GM12878 (cell line): Measurements from ENCODE around the gene SELENOO.

Experiments
- BACH1 ChIP-seq: fragments of 450-650 bp; IDR thresholded peaks from 2 replicates; pipeline ENCODE4 v1.6.1; 2017; ENCODE audit warnings: mild to moderate bottlenecking, borderline replicate concordance
- CTCF ChIP-seq, 3 experiments: IDR thresholded peaks in 2 of 3; conservative IDR thresholded peaks in 1 of 3; 2 replicates each; pipeline ENCODE4 v1.5.1; 2011; ENCODE audit warnings: low read depth in 3 of 3, low read length in 3 of 3, mild to moderate bottlenecking in 3 of 3, control low read depth in 2 of 3, moderate library complexity in 2 of 3, inconsistent platforms in 1 of 3, mixed read lengths in 1 of 3; ENCODE audit not compliant: control insufficient read depth in 2 of 3, insufficient read depth in 1 of 3; ENCODE audit errors: extremely low read depth in 1 of 3
- EZH2 ChIP-seq: IDR thresholded peaks from 2 replicates; pipeline ENCODE4 v1.6.1; 2012; ENCODE audit warnings: low read depth, mild to moderate bottlenecking, control low read depth, inconsistent platforms, low read length, borderline replicate concordance; ENCODE audit not compliant: control insufficient read depth
- FOS ChIP-seq: IDR thresholded peaks from 3 replicates; pipeline ENCODE4 v1.6.1; 2011; ENCODE audit warnings: borderline replicate concordance; ENCODE audit not compliant: insufficient read length; ENCODE audit errors: extremely low read depth
- GABPA ChIP-seq: IDR thresholded peaks from 2 replicates; pipeline ENCODE4 v1.6.1; 2014; ENCODE audit warnings: antibody characterized with exemption, low read depth, mild to moderate bottlenecking, inconsistent platforms
- MAX ChIP-seq: IDR thresholded peaks from 2 replicates; pipeline ENCODE4 v1.6.1; 2012; ENCODE audit warnings: low read depth, low read length, improper control_type of control experiment
- MEF2A ChIP-seq: IDR thresholded peaks from 2 replicates; pipeline ENCODE4 v1.6.1; 2011; ENCODE audit warnings: low read depth, mild to moderate bottlenecking, low read length, moderate library complexity; ENCODE audit not compliant: insufficient read depth
- POU2F2 ChIP-seq: IDR thresholded peaks from 3 replicates; pipeline ENCODE4 v1.6.1; 2011; ENCODE audit warnings: low read depth, mild to moderate bottlenecking, low read length, borderline replicate concordance
- SIN3A ChIP-seq: IDR thresholded peaks from 2 replicates; pipeline ENCODE4 v1.6.1; 2012; ENCODE audit warnings: low read depth, low read length, improper control_type of control experiment
- USF1 ChIP-seq: IDR thresholded peaks from 2 replicates; pipeline ENCODE4 v1.6.1; 2011; ENCODE audit warnings: borderline replicate concordance, low read depth, mild to moderate bottlenecking, moderate library complexity, mixed read lengths, low read length; ENCODE audit not compliant: insufficient read depth; ENCODE audit errors: extremely low read length

DNA sequence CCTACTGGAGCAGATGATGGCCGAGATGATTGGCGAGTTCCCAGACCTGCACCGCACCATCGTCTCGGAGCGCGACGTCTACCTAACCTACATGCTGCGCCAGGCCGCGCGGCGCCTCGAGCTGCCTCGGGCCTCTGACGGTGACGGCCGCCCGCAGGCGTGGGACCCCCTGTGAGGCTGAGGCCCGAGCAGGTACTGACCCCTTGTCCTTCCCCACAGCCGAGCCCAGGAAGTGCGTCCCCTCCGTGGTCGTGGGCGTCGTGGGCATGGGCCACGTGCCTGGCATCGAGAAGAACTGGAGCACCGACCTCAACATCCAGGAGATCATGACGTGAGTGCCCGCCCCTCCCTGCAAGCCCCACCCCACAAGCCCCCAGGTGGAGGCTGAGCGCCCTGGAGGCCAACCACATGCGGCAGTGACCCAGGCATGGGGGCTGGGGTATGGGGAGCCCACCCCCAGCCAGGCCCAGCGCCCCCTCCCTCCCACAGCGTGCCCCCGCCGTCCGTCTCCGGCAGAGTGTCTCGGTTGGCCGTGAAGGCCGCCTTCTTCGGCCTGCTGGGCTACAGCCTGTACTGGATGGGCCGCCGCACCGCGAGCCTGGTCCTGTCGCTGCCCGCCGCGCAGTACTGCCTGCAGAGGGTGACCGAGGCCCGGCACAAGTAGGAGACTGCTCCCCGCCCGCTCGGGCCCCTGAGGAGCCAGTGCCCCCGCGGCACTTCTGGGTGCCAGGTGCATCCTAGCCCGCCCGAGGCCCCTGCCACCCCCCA, 2.8 kb upstream of the SELENOO start:
- no peak for TF ChIP-seq CTCF (IDR thresholded peaks at IDR 0.05 in 2 of 3, conservative IDR thresholded peaks at IDR 0.05 in 1 of 3; ENCODE audit: control insufficient read depth in 2 of 3, extremely low read depth in 1 of 3, insufficient read depth in 1 of 3, low read depth in 3 of 3, low read length in 3 of 3)
- TF ChIP-seq BACH1 = no peak
- no peak for TF ChIP-seq MEF2A
- no peak for TF ChIP-seq GABPA
- no peak for TF ChIP-seq MAX
- no peak for TF ChIP-seq POU2F2
- TF ChIP-seq USF1 = no peak
- TF ChIP-seq FOS = no peak
- no peak for TF ChIP-seq EZH2
- no peak for TF ChIP-seq SIN3A
